SK-N-SH (cell line): ENCODE results near the gene CDK14.

Experiments
- EP300 ChIP-seq, 2 experiments: IDR thresholded peaks; 2 replicates each; pipeline versions ENCODE4 v1.4.0 to v1.6.1; 2012; ENCODE audit warnings: borderline replicate concordance in 1 of 2, low read depth in 1 of 2, low read length in 1 of 2
- EZH2phosphoT487 ChIP-seq: fragments of 200-600 bp; sonication (generic); IDR thresholded peaks from 2 replicates; pipeline ENCODE4 v1.6.1; 2017; ENCODE audit warnings: low read depth, mixed run types, mild to moderate bottlenecking, antibody characterized with exemption, moderate library complexity, borderline replicate concordance
- FOXJ3 ChIP-seq: sonication (generic); formaldehyde crosslinking; IDR thresholded peaks from 2 replicates; pipeline ENCODE4 v1.5.1; 2020; ENCODE audit warnings: mild to moderate bottlenecking, missing genetic modification reagents
- FOXM1 ChIP-seq: IDR thresholded peaks from 2 replicates; pipeline ENCODE4 v1.4.0; 2012; ENCODE audit warnings: low read depth, mild to moderate bottlenecking
- GABPA ChIP-seq: IDR thresholded peaks from 2 replicates; pipeline ENCODE4 v1.4.0; 2012; ENCODE audit warnings: low read depth, mild to moderate bottlenecking
- NRF1 ChIP-seq: IDR thresholded peaks from 2 replicates; pipeline ENCODE4 v1.6.1; 2012; ENCODE audit warnings: low read depth, mild to moderate bottlenecking, low read length
- RAD21 ChIP-seq: IDR thresholded peaks from 2 replicates; pipeline ENCODE4 v1.6.1; 2012; ENCODE audit warnings: mild to moderate bottlenecking, low read length
- RCOR1 ChIP-seq: fragments of 150-350 bp; IDR thresholded peaks from 2 replicates; pipeline ENCODE4 v1.6.1; 2017; ENCODE audit warnings: antibody characterized with exemption, low read length
- TAF1 ChIP-seq: IDR thresholded peaks from 2 replicates; pipeline ENCODE4 v1.6.1; 2012; ENCODE audit warnings: low read depth, mild to moderate bottlenecking, low read length, moderate library complexity, borderline replicate concordance
- YY1 ChIP-seq: IDR thresholded peaks from 2 replicates; pipeline ENCODE4 v1.4.0; 2012; ENCODE audit warnings: low read depth, mild to moderate bottlenecking
- TF ChIP-seq, protein P1 (sequence below): fragments of 200-600 bp; sonication (generic); IDR thresholded peaks from 2 replicates; pipeline ENCODE4 v1.6.1; 2017; ENCODE audit warnings: antibody characterized with exemption, mild to moderate bottlenecking, moderate library complexity
- TF ChIP-seq, protein P2 (sequence below): IDR thresholded peaks from 2 replicates; pipeline ENCODE4 v1.4.0; 2012; ENCODE audit warnings: low read depth
- TF ChIP-seq, protein P3 (sequence below): IDR thresholded peaks from 2 replicates; pipeline ENCODE4 v1.4.0; 2012; ENCODE audit warnings: low read depth, borderline replicate concordance

DNA sequence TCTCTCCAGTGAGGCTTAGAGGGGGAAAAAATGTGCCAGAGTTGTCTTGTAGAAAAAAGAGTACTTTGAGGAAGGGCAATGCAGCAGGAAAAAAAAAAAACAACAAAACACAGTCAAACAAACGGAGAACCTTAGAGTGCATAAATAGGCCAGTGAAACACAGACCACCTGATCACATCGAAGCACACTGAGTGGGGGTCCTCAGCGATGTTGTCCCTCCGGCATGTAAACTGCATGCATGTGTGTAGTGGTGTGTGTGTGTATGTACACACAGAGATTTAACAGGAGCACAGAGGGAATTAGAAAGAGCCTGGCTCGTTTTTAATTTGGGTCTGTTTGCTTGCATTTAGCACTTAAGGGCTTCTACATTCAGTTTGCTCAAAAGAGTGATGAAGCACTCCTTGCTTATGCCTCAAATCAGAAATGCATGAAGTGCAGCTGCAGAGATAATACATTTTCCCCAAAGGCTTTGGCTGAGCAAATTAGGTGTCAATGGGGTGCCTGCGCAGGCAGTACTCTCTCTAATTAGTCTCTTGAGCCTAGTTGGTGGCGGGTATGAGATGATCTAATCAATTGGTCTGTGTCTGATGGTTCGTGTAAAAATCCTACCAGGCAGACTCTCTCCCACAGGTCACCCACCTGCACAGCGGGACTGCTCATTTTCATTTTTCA, 605.5 kb downstream of the CDK14 start:
- TF ChIP-seq, protein P1, sequence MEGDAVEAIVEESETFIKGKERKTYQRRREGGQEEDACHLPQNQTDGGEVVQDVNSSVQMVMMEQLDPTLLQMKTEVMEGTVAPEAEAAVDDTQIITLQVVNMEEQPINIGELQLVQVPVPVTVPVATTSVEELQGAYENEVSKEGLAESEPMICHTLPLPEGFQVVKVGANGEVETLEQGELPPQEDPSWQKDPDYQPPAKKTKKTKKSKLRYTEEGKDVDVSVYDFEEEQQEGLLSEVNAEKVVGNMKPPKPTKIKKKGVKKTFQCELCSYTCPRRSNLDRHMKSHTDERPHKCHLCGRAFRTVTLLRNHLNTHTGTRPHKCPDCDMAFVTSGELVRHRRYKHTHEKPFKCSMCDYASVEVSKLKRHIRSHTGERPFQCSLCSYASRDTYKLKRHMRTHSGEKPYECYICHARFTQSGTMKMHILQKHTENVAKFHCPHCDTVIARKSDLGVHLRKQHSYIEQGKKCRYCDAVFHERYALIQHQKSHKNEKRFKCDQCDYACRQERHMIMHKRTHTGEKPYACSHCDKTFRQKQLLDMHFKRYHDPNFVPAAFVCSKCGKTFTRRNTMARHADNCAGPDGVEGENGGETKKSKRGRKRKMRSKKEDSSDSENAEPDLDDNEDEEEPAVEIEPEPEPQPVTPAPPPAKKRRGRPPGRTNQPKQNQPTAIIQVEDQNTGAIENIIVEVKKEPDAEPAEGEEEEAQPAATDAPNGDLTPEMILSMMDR, result no peak
- no peak for TF ChIP-seq TAF1
- TF ChIP-seq RCOR1, result no peak
- TF ChIP-seq RAD21, result no peak
- TF ChIP-seq, protein P2, sequence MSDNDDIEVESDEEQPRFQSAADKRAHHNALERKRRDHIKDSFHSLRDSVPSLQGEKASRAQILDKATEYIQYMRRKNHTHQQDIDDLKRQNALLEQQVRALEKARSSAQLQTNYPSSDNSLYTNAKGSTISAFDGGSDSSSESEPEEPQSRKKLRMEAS, result no peak
- no peak for TF ChIP-seq GABPA
- no peak for TF ChIP-seq FOXJ3
- no peak for TF ChIP-seq EP300 (IDR thresholded peaks at IDR 0.05; ENCODE audit: borderline replicate concordance in 1 of 2, low read depth in 1 of 2, low read length in 1 of 2)
- TF ChIP-seq YY1, result no peak
- TF ChIP-seq FOXM1, result no peak
- TF ChIP-seq, protein P3, sequence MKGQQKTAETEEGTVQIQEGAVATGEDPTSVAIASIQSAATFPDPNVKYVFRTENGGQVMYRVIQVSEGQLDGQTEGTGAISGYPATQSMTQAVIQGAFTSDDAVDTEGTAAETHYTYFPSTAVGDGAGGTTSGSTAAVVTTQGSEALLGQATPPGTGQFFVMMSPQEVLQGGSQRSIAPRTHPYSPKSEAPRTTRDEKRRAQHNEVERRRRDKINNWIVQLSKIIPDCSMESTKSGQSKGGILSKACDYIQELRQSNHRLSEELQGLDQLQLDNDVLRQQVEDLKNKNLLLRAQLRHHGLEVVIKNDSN, result no peak
- no peak for TF ChIP-seq EZH2phosphoT487
- TF ChIP-seq NRF1, result no peak
